Loucy (cell line): ENCODE measurements around the gene MTHFSD.

Experiments used
- H2AFZ ChIP-seq: fragments of 200-600 bp; sonication (generic); 2 replicates; pipeline ENCODE4 v1.6.0; 2016; ENCODE audit warnings: antibody characterized with exemption, mild to moderate bottlenecking, low read length, moderate library complexity
- H3F3A ChIP-seq: fragments of 200-600 bp; 2 replicates; pipeline ENCODE4 v1.6.0; 2016; ENCODE audit warnings: antibody characterized with exemption, low read depth, mild to moderate bottlenecking
- H3K27me3 ChIP-seq: fragments of 200-600 bp; sonication (generic); 2 replicates; pipeline ENCODE4 v1.6.1; 2014; ENCODE audit warnings: low read length, mild to moderate bottlenecking; ENCODE audit not compliant: insufficient read depth, poor library complexity, severe bottlenecking
- H3K36me3 ChIP-seq: fragments of 200-600 bp; sonication (generic); 2 replicates; pipeline ENCODE4 v1.6.1; 2016; ENCODE audit warnings: low read length; ENCODE audit not compliant: insufficient read depth
- H3K4me1 ChIP-seq: fragments of 200-600 bp; sonication (generic); 2 replicates; pipeline ENCODE4 v1.5.1; 2014; ENCODE audit warnings: low read length, mild to moderate bottlenecking; ENCODE audit not compliant: insufficient read depth, poor library complexity, severe bottlenecking
- H3K4me2 ChIP-seq: fragments of 200-600 bp; sonication (generic); 2 replicates; pipeline ENCODE4 v1.6.0; 2014; ENCODE audit warnings: antibody characterized with exemption, low read length, low read depth, mild to moderate bottlenecking; ENCODE audit not compliant: poor library complexity, severe bottlenecking
- H3K4me3 ChIP-seq: fragments of 200-600 bp; sonication (generic); 2 replicates; pipeline ENCODE4 v1.5.1; 2014; ENCODE audit warnings: low read length, mild to moderate bottlenecking, mixed read lengths; ENCODE audit not compliant: poor library complexity, severe bottlenecking
- H3K79me2 ChIP-seq: fragments of 200-600 bp; sonication (generic); 2 replicates; pipeline ENCODE4 v1.6.1; 2014; ENCODE audit warnings: low read length; ENCODE audit not compliant: insufficient read depth
- H3K9ac ChIP-seq: fragments of 200-600 bp; sonication (generic); 2 replicates; pipeline ENCODE4 v1.6.0; 2014; ENCODE audit warnings: mild to moderate bottlenecking, low read depth, low read length, moderate library complexity; ENCODE audit not compliant: poor library complexity, severe bottlenecking
- H3K9me2 ChIP-seq: fragments of 200-600 bp; sonication (generic); replicated peaks from 2 replicates; pipeline ENCODE4 v1.6.1; 2016; ENCODE audit warnings: low read depth, low read length, mixed read lengths
- H3K9me3 ChIP-seq: fragments of 200-600 bp; sonication (generic); 2 replicates; pipeline ENCODE4 v1.6.1; 2014; ENCODE audit warnings: mild to moderate bottlenecking, antibody characterized with exemption, low read length, low read depth; ENCODE audit not compliant: insufficient read depth
- H4K20me1 ChIP-seq: fragments of 200-600 bp; sonication (generic); 2 replicates; pipeline ENCODE4 v1.6.0; 2014; ENCODE audit warnings: antibody characterized with exemption, low read length, mild to moderate bottlenecking; ENCODE audit not compliant: insufficient read depth, poor library complexity, severe bottlenecking
- EZH2phosphoT487 ChIP-seq: fragments of 200-600 bp; IDR thresholded peaks from 2 replicates; pipeline ENCODE4 v1.6.1; 2018; ENCODE audit warnings: antibody characterized with exemption, mild to moderate bottlenecking, moderate library complexity, borderline replicate concordance
- TF ChIP-seq, protein P1 (sequence below): fragments of 200-600 bp; sonication (generic); conservative IDR thresholded peaks from 2 replicates; pipeline ENCODE4 v1.5.1; 2014; ENCODE audit warnings: mild to moderate bottlenecking, antibody characterized with exemption, low read length

MTHFSD gene

DNA sequence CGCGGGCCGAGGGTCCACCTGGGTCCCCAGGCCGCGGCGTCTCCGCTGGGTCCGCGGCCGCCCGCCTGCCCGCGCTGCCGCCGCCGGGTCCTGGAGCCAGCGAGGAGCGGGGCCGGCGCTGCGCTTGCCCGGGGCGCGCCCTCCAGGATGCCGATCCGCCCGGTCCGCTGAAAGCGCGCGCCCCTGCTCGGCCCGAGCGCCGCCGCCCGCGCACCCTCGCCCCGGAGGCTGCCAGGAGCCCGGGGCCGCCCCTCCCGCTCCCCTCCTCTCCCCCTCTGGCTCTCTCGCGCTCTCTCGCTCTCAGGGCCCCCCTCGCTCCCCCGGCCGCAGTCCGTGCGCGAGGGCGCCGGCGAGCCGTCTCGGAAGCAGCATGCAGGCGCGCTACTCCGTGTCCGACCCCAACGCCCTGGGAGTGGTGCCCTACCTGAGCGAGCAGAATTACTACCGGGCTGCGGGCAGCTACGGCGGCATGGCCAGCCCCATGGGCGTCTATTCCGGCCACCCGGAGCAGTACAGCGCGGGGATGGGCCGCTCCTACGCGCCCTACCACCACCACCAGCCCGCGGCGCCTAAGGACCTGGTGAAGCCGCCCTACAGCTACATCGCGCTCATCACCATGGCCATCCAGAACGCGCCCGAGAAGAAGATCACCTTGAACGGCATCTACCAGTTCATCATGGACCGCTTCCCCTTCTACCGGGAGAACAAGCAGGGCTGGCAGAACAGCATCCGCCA lies 12.1 kb upstream of the MTHFSD start:
- no peaks in the 10 kb centered on the region for H3F3A ChIP-seq
- no peaks in the 10 kb centered on the region for H3K36me3 ChIP-seq
- no peaks in the 10 kb centered on the region for H3K9me3 ChIP-seq
- H3K4me3 ChIP-seq, result no peak overlapping the region
- H3K4me2 ChIP-seq, result no peak overlapping the region
- H2AFZ ChIP-seq, result no peak overlapping the region
- no peak for TF ChIP-seq EZH2phosphoT487
- TF ChIP-seq, protein P1, sequence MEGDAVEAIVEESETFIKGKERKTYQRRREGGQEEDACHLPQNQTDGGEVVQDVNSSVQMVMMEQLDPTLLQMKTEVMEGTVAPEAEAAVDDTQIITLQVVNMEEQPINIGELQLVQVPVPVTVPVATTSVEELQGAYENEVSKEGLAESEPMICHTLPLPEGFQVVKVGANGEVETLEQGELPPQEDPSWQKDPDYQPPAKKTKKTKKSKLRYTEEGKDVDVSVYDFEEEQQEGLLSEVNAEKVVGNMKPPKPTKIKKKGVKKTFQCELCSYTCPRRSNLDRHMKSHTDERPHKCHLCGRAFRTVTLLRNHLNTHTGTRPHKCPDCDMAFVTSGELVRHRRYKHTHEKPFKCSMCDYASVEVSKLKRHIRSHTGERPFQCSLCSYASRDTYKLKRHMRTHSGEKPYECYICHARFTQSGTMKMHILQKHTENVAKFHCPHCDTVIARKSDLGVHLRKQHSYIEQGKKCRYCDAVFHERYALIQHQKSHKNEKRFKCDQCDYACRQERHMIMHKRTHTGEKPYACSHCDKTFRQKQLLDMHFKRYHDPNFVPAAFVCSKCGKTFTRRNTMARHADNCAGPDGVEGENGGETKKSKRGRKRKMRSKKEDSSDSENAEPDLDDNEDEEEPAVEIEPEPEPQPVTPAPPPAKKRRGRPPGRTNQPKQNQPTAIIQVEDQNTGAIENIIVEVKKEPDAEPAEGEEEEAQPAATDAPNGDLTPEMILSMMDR, result no peak
- no peaks in the 10 kb centered on the region for H3K27me3 ChIP-seq
- H3K79me2 ChIP-seq, result no peaks in the 10 kb centered on the region
- no peaks in the 10 kb centered on the region for H4K20me1 ChIP-seq
- H3K9ac ChIP-seq, result no peak overlapping the region
- H3K9me2 ChIP-seq, result no peaks in the 10 kb centered on the region
- peaks cover 5% of the 10 kb centered on the region for H3K4me1 ChIP-seq

DNA sequence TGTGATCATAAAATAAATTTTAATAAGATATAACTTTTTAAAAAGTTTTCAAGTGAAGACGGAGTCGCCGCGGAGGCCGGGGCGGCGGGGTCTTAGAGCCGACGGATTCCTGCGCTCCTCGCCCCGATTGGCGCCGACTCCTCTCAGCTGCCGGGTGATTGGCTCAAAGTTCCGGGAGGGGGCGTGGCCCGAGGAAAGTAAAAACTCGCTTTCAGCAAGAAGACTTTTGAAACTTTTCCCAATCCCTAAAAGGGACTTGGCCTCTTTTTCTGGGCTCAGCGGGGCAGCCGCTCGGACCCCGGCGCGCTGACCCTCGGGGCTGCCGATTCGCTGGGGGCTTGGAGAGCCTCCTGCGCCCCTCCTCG lies 11.5 kb upstream of the MTHFSD start, which contains the start of gene FOXC2:
Gene FOXC2 (plus strand): TSS at position 229 of the 365 bp plus-strand sequence. CDS start 507 bp downstream, outside the sequence.
- Histone ChIP-seq H3K36me3 (no peaks in the 10 kb centered on the region), H3K4me1 (peaks cover 5% of the 10 kb centered on the region), H3K27me3 (no peaks in the 10 kb centered on the region), H3K79me2 (no peaks in the 10 kb centered on the region), H3K4me2 (no peak within 1 kb of the TSS), H4K20me1 (no peaks in the 10 kb centered on the region), H3K9ac (no peak within 1 kb of the TSS), H3K9me3 (no peaks in the 10 kb centered on the region), H3F3A (no peaks in the 10 kb centered on the region), H3K4me3 (no peak within 1 kb of the TSS), H2AFZ (no peak within 1 kb of the TSS), H3K9me2 (no peaks in the 10 kb centered on the region)
- TF ChIP-seq, protein P1, result no peak
- TF ChIP-seq EZH2phosphoT487, result no peak

DNA sequence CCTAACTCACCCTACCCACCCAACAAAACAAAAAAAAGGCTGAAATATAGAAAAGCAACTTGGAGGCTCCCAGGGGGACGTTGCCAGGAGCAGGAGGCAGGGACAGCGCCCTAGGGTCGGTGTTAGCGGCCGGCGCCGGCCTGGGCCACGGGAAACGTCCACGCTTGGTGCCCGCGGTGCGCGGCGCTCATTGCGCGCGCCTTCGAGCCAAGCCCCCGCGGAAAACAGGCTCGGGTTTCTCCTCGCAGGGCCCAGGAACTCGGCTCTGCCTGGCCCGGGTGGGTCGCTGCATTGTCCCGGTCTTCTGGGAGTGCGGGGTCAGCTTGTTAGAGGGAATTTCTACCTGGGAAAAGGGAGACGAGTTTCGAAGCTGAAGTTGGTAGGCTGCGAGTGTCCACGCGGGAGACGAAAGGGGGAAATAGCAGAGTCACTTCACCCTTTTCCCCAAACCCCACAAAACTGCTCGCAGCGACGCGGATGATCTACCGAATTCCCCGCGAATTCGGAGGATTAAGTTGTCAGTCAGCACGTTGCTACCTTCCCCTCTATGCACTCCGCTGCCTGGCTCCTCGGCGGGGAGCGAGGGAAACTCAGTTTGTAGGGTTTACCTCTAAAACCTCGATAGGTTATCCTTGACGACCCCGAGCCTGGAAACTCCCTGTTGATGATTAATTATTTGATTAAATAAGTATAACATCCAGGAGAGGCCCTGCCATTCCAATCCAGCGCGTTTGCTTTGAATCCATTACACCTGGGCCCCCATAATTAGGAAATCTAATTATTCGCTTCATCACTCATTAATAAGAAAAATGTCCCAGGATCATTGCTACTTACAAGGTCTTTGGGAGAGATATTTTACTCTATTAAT lies 10.8 kb upstream of the MTHFSD start:
- Histone ChIP-seq H3K79me2 (no peaks in the 10 kb centered on the region), H3K4me1 (peaks cover 5% of the 10 kb centered on the region), H3K36me3 (no peaks in the 10 kb centered on the region), H4K20me1 (no peaks in the 10 kb centered on the region), H2AFZ (no peak overlapping the region), H3K9me3 (no peaks in the 10 kb centered on the region), H3K9me2 (no peaks in the 10 kb centered on the region), H3K9ac (no peak overlapping the region), H3K27me3 (no peaks in the 10 kb centered on the region), H3K4me3 (no peak overlapping the region), H3K4me2 (no peak overlapping the region), H3F3A (no peaks in the 10 kb centered on the region)
- no peak for TF ChIP-seq EZH2phosphoT487
- TF ChIP-seq, protein P1, result no peak
